H1 (cell line): ENCODE data around the gene RPUSD4. TPM values are rescaled to one million over a fixed set of nuclear protein-coding genes. Genes with fewer than 3 reads are reported as not detected.

Experiments used
- ASH2L ChIP-seq: fragments of 200-600, 300-600 bp; sonication (generic); IDR thresholded peaks from one replicate; pipeline ENCODE4 v1.7.1; 2017; ENCODE audit warnings: low read length
- BRCA1 ChIP-seq: IDR thresholded peaks from 2 replicates; pipeline ENCODE4 v1.6.1; 2012; ENCODE audit warnings: low read depth, low read length, improper control_type of control experiment
- EGR1 ChIP-seq: IDR thresholded peaks from 2 replicates; pipeline ENCODE4 v1.6.1; 2011; ENCODE audit warnings: low read depth, low read length, borderline replicate concordance
- KDM5A ChIP-seq: fragments of 200-600 bp; IDR thresholded peaks from 2 replicates; pipeline ENCODE4 v1.7.1; 2012; ENCODE audit warnings: mild to moderate bottlenecking, low read length, inconsistent platforms, mixed read lengths
- POLR2A ChIP-seq, 2 experiments: IDR thresholded peaks; 1 replicate in 1 of 2; 2 replicates in 1 of 2; pipeline ENCODE4 v1.6.1; 2011; ENCODE audit warnings: low read depth in 2 of 2, low read length in 2 of 2, mild to moderate bottlenecking in 2 of 2; ENCODE audit errors: control extremely low read depth in 1 of 2
- RBBP5 ChIP-seq: IDR thresholded peaks from 2 replicates; pipeline ENCODE4 v1.7.1; 2012; ENCODE audit warnings: low read depth, mild to moderate bottlenecking, inconsistent platforms, low read length, moderate library complexity, borderline replicate concordance
- RXRA ChIP-seq: IDR thresholded peaks from 2 replicates; pipeline ENCODE4 v1.6.1; 2011; ENCODE audit warnings: low read depth, mild to moderate bottlenecking, low read length, moderate library complexity; ENCODE audit not compliant: insufficient read depth
- TAF1 ChIP-seq: IDR thresholded peaks from 2 replicates; pipeline ENCODE4 v1.6.1; 2011; ENCODE audit warnings: mild to moderate bottlenecking, low read depth, low read length
- TAF7 ChIP-seq: optimal IDR thresholded peaks from 2 replicates; pipeline ENCODE3; 2011; ENCODE audit warnings: low read depth, mild to moderate bottlenecking, inconsistent platforms, low read length, moderate library complexity, borderline replicate concordance
- polyA plus RNA-seq, 7 experiments: library from polyadenylated mRNA; depleted of rRNA in 3 of 7; stranded (reverse) in 5 of 7; unstranded in 2 of 7; fragments of >200 nt in 5 of 7; fragments of 200-250 nt in 2 of 7; gene quantifications; 1 replicate in 5 of 7; 2 replicates in 1 of 7; 4 replicates in 1 of 7; pipeline versions ENCODE4 v1.2.1 to v1.2.3, GENCODE V29; 2011 to 2013; ENCODE audit warnings: missing spikeins in 2 of 7, mixed read lengths in 2 of 7
- total RNA-seq: library from RNA; stranded (reverse); fragmentation: NEBNext Ultra II Directional; extraction: Animal tissue kit (Norgen Biotek cat#: 25700); gene quantifications from 2 replicates; pipeline ENCODE4 v1.2.1, GENCODE V29; 2021
- TF ChIP-seq, protein P1 (sequence below): fragments of 300-600 bp; sonication (generic); IDR thresholded peaks from 2 replicates; pipeline ENCODE4 v1.7.1; 2012; ENCODE audit warnings: low read length, moderate library complexity, mild to moderate bottlenecking, inconsistent platforms; ENCODE audit not compliant: insufficient replicate concordance

RPUSD4 gene
- total and polyA plus RNA-seq, 2 of the 8 experiments (the other 6 are each of a cell fraction or from before 2014, with no cell fraction given) = 36.1 to 50.7 TPM

DNA sequence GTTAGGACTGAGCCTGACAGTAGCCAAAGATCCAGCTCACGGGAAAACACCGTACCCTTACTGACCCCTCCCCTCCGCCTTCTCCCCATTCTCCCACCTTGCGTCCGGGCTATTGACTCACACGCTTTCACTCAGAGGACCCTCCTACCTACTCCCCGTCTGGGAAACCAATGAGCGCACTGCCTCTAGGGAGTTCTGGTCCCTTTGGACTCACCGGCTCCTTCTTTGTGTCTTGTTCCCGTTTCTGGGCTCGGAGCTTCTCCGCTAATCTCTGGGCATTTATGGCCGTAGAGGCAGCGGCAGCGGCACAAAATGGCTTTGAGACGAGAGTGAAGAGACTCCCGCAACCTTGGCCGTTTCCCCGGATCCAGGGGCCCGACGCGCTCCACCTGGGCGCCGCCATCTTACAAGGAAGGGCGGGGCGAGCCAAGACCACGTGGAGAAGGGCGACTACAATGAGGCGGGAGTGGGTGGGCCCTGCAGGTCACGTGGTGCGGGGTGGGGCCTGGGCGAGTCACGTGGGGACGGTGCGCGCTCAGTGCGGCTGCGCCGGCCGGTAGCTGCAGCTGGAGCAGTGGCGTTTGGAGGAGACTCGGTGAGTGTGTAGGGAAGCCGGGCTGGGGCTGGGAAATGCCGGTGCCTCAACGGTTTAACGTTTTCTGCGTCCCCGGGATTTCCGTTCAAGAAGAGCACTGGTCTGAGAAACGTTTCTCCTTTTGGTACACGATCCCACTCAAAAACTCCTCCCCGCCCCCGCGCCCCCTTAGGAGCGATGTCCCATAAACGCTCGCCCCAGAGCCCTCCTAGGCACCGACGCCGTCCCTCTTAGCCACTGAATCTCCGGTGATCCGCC is at the start of gene RPUSD4, which contains the start of gene FAM118B (continued):
- TF ChIP-seq, protein P1, sequence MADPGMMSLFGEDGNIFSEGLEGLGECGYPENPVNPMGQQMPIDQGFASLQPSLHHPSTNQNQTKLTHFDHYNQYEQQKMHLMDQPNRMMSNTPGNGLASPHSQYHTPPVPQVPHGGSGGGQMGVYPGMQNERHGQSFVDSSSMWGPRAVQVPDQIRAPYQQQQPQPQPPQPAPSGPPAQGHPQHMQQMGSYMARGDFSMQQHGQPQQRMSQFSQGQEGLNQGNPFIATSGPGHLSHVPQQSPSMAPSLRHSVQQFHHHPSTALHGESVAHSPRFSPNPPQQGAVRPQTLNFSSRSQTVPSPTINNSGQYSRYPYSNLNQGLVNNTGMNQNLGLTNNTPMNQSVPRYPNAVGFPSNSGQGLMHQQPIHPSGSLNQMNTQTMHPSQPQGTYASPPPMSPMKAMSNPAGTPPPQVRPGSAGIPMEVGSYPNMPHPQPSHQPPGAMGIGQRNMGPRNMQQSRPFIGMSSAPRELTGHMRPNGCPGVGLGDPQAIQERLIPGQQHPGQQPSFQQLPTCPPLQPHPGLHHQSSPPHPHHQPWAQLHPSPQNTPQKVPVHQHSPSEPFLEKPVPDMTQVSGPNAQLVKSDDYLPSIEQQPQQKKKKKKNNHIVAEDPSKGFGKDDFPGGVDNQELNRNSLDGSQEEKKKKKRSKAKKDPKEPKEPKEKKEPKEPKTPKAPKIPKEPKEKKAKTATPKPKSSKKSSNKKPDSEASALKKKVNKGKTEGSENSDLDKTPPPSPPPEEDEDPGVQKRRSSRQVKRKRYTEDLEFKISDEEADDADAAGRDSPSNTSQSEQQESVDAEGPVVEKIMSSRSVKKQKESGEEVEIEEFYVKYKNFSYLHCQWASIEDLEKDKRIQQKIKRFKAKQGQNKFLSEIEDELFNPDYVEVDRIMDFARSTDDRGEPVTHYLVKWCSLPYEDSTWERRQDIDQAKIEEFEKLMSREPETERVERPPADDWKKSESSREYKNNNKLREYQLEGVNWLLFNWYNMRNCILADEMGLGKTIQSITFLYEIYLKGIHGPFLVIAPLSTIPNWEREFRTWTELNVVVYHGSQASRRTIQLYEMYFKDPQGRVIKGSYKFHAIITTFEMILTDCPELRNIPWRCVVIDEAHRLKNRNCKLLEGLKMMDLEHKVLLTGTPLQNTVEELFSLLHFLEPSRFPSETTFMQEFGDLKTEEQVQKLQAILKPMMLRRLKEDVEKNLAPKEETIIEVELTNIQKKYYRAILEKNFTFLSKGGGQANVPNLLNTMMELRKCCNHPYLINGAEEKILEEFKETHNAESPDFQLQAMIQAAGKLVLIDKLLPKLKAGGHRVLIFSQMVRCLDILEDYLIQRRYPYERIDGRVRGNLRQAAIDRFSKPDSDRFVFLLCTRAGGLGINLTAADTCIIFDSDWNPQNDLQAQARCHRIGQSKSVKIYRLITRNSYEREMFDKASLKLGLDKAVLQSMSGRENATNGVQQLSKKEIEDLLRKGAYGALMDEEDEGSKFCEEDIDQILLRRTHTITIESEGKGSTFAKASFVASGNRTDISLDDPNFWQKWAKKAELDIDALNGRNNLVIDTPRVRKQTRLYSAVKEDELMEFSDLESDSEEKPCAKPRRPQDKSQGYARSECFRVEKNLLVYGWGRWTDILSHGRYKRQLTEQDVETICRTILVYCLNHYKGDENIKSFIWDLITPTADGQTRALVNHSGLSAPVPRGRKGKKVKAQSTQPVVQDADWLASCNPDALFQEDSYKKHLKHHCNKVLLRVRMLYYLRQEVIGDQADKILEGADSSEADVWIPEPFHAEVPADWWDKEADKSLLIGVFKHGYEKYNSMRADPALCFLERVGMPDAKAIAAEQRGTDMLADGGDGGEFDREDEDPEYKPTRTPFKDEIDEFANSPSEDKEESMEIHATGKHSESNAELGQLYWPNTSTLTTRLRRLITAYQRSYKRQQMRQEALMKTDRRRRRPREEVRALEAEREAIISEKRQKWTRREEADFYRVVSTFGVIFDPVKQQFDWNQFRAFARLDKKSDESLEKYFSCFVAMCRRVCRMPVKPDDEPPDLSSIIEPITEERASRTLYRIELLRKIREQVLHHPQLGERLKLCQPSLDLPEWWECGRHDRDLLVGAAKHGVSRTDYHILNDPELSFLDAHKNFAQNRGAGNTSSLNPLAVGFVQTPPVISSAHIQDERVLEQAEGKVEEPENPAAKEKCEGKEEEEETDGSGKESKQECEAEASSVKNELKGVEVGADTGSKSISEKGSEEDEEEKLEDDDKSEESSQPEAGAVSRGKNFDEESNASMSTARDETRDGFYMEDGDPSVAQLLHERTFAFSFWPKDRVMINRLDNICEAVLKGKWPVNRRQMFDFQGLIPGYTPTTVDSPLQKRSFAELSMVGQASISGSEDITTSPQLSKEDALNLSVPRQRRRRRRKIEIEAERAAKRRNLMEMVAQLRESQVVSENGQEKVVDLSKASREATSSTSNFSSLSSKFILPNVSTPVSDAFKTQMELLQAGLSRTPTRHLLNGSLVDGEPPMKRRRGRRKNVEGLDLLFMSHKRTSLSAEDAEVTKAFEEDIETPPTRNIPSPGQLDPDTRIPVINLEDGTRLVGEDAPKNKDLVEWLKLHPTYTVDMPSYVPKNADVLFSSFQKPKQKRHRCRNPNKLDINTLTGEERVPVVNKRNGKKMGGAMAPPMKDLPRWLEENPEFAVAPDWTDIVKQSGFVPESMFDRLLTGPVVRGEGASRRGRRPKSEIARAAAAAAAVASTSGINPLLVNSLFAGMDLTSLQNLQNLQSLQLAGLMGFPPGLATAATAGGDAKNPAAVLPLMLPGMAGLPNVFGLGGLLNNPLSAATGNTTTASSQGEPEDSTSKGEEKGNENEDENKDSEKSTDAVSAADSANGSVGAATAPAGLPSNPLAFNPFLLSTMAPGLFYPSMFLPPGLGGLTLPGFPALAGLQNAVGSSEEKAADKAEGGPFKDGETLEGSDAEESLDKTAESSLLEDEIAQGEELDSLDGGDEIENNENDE = no peak
- 0 out of 2 replicates have a peak, but pooled peaks have one; percentile 92 for TF ChIP-seq RBBP5
- no peak for TF ChIP-seq EGR1
- peak; percentile 98 for TF ChIP-seq TAF1
- TF ChIP-seq POLR2A (IDR thresholded peaks at IDR 0.05; ENCODE audit: control extremely low read depth in 1 of 2, low read depth in 2 of 2, low read length in 2 of 2) = peak; percentile 86 to 94
- no peak for TF ChIP-seq RXRA
- TF ChIP-seq ASH2L = peak; percentile 97
- TF ChIP-seq BRCA1 = no peak
- peak; percentile 98 for TF ChIP-seq KDM5A
- peak; percentile 97 for TF ChIP-seq TAF7
